HG03175 (cell line): ENCODE measurements around the gene TMEM161A.
"Not testable (repeated sequence)": the region's sequence is repeated elsewhere in the genome, so short reads cannot be mapped to it uniquely, and the experiment has no call there.

Experiments
- ATAC-seq: cut with Tn5 transposase; IDR thresholded peaks from one replicate; pipeline ENCODE4 v1.9.1; 2021; ENCODE audit warnings: mild to moderate bottlenecking, moderate library complexity; ENCODE audit not compliant: unreplicated experiment

The TMEM161A gene

DNA sequence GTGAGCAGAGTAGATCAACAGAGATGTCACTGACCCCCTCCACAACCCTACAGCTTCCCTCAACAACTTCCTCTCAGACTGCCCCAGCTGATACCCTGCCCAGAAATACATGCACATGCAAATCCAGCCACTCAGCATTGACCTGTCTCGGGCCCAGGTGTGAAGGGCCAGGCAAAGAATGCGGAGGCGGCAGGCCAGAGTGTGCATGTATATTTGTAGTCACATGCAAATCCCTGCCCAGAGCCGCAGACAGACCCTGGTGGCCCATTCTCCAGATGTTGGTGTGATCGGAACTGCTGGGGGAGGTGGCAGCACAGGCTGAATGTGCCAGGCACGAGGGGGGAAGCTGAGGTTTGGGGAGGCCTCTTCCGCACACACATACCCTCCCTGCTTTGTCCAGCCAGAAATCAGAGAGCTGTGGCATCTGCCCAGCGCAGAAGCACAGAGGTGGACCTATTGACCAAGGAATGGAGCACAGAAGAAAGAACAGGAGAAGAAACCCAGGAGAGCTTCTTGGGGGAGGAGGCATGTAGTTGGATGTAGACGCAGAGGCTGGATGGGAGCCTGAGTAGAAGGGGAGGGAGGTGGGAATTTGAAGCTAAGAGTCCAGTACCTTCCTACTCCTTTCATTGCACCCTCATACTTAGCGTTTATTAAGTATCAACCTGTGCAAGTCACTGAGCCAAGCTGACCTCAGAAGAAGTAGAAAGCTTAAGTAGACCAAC, 17.4 kb upstream of the TMEM161A start:
- peak; percentile 72 for ATAC-seq

DNA sequence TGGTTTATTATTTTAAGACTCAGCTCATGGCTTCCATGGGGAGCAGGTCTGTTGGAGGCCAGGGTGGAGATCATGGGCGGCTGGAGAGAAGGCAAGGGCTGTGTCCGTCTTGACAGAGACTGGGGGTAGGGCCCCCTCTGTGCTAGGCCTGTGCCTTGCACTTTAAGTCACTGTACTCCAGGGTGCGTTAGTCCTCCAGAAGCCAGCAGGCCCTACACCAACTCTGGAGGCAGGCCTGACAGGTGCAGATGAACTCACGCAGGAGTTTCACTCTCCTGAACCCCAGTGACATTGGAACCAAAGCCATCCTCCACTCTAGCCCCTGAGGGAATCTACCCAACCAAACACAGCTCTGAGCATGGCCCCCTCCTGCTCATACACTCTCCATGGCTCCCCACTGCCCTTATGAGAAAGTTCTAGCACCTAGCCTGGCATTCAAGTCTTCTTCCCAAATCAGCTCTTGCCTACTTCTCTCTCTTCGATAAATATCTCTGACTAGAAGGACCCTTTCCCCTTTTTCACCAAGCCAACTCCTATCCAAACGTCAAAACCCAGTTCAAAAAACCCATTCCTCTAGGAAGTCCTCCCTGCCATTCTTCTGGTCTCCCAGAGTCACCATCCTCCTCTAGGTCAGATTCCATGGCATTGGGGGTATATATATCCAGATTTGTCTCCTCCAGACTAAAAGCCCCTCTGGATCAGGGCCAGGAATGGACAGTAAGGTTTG, 16.7 kb upstream of the TMEM161A start:
- no peak for ATAC-seq

DNA sequence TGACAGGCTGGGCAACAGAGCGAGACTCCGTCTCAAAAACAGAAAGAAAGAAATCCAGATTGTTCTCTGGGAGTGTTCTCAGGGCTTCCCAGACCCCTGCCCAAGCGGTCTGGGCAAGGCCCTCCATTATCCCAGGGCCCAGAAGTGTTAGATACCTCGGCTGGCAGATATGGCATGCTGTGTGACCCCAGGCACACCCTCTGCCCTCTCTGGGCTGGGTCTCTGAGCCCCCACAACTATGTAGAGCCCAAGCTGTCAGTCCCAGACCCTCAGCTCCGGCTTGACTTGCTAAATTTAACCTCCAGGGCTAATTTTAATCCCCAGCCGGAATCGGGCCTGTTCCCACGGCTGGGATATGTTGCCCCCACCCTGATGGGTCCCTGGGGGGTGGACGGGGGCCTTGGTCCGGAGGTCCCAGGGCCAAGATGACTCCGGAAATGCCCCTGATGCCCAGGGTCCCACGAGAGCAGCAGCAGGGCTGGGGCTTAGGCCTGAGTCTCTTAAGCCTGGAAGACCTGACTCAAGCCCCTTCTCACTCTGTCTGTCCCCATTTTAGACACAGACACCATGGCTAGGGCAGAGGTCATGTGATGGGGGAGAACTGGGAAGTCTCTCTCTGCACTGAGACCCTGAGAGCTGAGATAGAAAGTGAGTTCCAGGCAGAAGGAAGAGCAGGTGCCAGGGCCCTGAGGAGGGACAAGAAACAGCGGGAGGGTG, 14.5 kb upstream of the TMEM161A start:
- no peak for ATAC-seq

DNA sequence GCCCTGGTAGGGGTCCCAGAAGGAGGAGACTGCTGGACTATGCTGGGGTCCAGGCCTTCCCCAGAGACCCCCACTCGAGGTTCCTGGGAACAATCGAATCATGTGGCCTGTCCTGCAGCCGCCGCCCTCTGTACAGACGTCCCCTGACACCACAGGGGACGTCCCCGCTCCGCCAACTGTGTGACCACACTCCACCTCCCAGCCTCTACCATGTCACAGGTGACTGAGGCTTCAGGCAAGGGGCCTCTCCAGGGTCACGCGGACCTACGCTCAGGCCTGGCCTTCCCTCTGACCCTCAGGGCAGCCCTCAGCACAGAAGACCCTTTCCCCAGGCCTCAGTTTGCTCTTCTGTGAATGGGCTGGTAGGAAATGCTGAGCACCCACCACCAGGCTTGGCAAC, 13.1 kb upstream of the TMEM161A start:
- no peak for ATAC-seq

DNA sequence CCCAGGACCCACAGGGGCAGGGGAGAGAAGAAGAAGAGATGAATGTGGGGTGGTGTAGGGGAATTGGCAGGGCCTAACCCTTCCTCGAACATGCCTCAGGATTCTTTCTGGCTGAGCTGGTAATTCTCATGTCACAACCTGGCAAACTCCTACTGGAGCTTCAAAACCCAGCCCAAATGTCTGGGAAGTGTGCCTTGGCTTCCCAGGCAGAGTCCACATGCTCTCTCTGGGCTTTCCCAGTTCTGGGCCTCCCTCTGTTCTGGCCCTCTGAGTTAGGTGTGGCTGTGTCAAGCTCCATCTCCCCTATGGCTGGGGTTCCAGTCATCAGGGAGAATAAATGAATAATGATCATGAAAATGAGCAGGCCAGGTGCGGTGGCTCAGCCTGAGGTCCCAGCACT, 11.2 kb upstream of the TMEM161A start:
- ATAC-seq, result no peak

DNA sequence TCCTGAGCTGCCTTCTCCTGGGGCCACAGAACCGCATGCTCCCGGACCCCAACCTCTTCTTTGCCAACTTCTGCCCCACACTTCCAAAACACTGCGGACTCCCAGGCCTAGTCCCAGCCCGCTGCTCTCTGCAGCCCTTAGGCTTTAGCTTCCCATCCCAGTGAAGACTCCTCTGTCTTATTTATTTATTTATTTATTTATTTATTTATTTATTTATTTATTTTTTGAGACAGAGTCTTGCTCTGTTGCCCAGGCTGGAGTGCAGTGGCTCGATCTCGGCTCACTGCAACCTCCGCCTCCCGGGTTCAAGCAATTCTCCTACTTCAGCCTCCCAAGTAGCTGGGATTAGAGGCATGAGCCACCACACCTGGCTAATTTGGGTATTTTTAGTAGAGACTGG, 10.2 kb upstream of the TMEM161A start:
- not testable (repeated sequence) for ATAC-seq

DNA sequence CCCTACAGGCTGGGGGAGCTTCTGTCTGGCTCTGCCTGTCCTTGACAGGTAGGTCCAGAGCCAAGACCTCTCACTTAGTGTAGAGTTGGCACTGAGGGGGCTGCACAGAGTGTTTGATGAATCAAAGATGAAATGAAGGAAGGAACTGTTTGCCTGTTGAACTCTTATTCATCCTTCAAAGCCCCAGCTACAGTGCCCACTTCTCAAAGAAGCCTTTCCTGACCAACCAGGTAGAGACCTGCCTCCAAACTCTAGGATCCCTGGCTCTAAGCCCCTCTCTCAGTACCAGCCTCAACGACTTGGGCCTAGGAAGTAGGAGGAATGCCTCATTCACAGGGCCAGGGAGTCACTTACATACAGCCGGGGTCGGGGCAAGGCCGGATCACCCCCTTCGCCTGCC, 9.1 kb upstream of the TMEM161A start:
- ATAC-seq, result no peak

DNA sequence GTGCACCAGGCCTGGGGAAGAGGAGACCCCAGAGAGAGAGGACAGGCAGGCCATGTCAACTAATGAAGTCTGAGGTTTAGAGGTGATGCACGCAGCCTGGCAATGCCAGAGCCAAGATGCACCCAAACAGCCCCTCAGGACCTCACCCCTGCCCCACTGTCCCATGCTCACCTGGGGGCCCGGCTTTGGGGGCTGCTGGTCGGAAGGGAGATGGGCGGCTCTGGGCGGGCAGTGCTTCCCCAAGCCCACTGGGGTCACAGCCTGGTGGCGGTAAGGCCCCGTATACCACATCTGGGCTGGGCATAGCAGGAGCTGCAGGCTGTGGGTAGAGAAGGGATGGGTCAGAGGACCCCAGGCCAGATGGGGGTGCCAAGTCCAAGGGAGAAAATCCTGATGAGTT, 8.6 kb upstream of the TMEM161A start:
- ATAC-seq, result no peak

DNA sequence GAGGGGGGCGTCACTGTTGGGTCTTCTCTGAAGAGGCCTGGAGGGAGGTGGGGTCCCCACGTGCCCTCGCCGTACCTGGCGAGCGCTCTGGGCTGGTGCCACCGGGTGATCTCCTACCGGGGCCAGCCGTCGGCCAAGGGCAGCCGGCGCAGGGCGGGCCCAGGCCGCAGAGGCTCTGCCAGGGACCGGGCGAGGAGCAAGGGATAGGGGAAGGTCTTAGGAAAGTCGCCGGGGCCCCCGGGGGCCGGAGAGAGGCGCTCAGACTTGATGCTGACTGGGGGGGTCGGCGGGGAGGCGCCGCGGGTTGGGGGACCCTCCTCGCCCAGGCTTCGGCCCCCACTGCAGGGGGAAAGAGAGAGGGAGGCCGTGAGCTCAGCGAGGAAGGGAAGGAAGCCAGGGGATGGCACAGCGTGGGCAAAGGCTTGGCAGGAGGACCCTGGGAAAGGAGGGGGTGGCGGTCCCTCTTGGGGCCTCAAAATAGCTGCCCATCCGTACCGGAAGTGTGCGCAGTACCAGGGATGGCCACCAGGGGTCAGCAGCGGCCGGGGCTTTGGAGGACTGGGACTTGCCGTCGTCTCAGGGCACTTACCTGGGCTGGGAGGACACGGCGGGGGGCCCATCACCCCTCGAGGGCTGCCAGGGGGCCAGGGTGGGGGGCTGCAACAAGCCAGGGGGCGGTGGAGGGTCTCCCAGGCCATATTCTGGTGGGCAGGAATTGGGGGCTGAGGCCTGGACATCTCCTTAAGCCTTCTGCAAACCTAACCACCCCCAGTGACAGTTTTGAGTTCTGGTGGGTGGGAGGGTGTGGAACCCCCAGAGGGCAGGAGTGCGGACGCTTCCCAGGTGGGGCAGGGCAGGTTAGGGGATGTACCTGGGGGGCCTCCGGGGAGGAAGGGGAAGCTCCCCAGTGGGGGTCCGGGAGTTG, 7.7 kb upstream of the TMEM161A start:
- ATAC-seq, result peak; percentile 49

DNA sequence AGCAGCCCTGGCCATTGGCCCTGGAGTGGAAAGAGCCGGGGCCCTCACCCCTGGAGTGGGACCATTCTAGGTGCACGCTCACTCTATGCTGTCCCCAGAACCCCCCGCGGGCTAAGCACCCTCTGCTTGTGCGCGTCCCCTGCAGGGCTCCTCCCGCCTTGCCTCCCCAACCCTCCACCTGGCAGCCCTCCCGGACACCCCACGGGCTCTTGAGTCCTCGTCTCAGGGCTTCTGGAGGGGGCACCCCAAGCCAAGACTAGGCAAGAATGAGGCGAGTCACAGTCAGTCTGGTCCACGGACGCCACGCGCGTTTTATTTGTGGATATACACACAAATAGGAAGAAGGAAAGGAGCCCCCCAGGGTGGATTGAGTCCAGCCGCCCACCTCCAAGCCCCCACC, 7.0 kb upstream of the TMEM161A start:
- ATAC-seq, result no peak

DNA sequence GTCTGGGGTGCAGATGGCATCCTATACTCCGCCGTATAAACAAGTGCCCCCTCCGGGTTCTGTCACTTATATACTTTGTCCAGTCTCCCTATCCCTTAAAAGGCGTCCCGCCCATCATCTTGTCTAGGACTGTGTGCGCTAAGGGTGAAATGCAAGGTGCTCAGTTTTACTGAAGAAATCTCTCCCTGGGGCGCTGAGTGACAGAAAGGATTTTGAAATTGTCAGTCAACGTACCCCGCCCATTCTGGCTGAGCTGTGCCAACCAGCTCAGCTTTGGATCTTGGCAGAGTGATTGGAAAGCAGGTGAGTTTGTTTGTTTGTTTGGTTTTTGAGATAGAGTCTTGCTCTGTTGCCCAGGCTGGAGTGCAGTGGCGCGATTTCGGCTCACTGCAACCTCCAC, 4.1 kb upstream of the TMEM161A start:
- no peak for ATAC-seq

DNA sequence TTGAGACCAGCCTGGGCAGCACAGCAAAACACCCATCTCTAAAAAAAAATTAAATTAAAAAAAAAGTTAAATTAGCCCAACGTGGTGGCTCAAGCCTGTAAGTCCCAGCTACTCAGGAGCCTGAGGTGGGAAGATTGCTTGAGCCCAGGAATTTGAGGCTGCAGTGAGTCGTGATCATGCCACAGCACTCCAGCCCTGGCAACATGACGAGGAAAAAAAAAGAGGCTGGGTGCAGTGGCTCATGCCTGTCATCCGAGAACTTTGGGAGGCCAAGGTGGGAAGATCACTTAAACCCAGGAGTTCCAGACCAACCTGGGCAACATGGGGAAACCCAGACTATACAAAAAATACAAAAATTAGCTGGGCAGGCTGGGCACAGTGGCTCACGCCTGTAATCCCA, 2.2 kb upstream of the TMEM161A start:
- no peak for ATAC-seq

DNA sequence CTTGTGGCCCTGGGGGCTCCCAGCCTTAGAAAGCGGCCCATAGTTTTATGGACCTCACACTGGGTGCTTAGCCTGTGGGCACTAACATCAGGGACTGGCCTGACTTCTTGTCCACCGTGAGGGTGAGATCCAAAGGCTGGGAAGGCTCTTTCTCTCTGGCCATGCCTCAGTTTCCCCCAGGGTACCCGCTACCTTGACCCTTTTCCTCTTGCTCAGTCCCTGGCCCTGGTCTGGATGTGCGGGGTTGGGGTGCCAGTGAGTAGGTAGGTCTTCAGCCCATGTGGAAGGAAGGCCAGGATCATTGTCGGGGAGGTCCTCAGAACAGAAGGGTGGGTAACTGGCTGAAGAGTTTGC, 1.6 kb upstream of the TMEM161A start:
- ATAC-seq, result no peak

DNA sequence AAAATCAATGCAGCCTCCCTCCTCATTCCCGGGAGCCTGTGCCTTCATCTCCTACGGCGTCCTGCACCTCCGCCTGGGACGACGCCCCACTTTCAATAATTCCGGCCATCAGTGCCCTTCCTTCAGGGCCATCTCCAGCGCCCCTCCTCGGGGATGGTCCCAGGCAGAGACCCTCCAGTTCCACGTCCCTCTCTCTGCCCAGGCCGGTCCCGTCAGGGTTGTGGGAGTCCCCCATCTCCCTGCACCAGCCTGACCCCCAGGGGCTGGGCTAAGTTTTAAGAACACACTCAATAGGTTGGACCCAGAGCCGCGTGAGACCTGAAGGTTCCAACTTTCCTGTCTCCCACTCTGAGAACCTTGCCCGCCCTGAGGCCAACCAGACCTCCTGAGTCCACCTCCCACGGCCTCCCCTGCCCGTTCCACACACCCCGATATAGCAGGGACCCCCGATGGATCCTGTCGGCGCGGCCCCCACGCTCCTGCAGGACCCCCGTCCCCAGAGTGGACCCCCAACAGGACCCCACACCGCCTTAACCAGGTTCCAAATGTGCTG, 646 bp downstream of the TMEM161A start:
- ATAC-seq, result no peak

DNA sequence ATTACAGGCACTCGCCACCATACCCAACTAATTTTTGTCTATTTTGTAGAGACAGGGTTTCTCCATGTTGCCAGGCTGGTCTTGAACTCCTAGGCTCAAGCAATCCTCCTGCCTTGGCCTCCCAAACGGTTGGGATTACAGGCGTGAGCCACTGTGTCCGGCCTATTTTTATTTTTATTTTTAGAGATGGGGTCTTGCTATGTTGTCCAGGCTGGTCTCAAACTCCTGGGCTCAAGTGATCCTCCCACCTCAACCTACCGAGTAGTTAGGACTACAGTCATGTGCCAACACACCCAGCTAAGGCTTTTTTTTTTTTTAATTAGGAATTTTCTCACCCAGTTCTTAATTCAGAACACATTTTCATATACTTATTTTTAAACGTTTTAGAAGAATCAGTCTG, 2.6 kb downstream of the TMEM161A start:
- ATAC-seq, result not testable (repeated sequence)

DNA sequence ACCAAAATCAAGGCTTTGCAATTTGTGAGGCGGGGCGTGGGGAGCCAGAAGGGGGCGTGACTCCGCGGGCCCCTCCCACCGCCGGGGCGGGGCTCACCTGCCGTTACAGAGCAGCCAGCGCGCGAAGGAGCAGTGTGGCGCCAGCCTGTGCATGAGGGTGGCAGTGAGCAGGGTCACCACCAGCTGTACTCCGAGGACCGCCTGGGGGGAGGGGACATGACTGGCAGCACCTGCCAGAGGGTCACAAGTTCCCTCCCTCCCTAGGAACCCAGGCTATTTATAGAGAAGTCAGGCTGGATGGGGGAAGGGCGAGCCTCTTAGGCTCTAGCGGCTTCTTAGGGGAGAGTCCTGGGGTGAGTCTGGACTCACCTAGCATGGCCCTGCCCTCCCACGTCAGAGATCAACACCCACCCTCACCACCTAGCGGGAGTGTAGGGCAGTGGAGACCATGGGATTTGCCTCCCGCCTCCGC, 3.6 kb downstream of the TMEM161A start:
- no peak for ATAC-seq

DNA sequence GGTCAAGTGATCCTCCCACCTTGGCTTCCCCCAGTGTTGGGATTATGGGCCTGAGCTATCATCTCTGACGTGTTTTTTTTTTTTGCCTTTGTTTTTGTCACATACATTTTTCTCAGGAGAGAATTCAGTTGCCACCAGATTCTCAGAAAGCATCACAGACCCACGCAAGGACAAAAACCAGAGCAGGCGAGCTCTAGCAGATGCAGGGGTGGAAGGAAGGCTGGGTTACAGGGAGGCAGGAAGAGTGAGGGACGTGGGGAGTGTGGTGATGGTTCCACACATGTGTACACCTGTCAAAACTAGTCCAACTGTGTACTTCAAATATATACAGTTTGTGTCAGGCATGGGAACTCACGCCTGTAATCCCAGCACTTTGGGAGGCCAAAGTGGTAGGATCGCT, 4.3 kb downstream of the TMEM161A start:
- no peak for ATAC-seq

DNA sequence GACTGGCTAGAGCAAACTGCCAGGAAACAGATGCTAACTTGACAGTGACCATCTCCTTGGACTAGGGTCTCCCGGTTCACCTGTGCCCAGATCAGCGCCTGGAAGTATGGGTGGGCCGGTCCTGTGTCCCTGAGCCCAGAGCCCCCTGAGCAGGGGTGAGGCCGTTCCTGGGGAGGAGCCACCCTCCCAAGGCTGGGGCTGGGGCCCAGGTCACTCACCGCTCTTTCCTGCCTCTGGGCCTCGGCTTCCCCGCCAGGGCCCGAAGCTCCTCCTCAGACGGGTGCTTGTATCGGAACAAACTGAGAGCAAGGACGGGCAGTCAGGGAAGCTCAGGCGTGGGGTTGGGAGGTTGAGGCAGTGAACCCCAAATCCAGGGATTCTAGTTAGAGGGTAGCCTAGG, 5.4 kb downstream of the TMEM161A start:
- ATAC-seq, result no peak

DNA sequence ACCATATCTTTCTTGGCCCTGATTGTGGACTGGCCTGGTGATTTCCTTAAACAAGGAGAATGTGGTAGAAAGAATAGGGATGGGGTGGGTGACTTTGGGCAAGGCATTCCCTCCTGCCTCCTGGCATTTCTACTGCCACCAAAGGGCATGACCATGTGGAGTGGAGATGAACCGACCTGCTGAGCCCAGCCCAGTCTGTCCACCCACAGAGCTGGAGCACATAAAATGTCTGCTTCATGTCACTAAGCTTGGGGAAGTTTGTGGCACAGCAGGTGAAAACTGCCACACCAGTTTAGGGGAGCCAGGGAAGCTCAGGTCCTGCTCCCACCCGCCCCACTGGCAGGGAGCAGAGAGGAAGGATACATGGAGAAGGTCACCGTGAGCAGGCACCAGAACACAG, 6.3 kb downstream of the TMEM161A start:
- ATAC-seq, result no peak

DNA sequence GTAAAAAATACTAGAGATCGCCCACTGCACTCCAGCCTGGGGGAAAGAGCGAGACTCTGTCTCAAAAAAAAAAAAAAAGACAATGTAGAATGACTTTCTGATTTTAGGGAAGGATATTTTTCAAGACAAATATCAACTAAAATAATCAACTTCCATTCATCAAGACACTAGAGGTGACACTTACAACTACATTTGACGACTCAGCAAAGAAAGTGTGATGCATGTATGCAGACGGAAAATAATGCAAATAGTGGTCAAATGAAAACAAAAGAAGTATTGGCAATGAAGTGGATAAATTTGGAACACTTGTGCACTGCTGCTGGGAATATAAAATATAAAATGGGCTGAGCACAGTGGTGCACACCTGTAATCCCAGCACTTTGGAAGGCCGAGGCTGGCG, 12.2 kb downstream of the TMEM161A start:
- ATAC-seq, result no peak

DNA sequence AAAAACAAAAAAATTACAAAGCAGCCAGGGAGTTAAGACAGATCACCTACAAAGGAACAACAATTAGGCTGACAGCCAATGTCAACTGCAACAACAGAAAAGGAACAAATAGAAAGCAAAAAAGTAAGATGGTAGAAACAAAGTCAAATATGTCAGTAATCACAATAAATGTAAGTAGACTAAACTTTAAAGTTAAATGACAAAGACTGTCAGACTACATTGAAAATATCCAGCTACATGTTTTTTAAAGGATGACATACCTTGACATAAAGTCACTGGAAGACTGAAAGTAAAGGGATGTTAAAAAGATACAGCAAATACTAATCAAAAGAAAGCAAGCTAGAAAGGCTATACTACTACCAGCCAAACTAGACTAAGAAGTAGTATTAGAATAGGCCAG, 14.9 kb downstream of the TMEM161A start:
- no peak for ATAC-seq
